ENCODE measurements around the gene IFIT2.

The IFIT2 gene

GRCh38 chr10:89357096-89357495, 55.2 kb downstream of the IFIT2 start:
- no peak overlapping the region for H3K4me3 ChIP-seq (ENCODE audit: low read length)
- no peak for TF ChIP-seq CTCF (conservative IDR thresholded peaks at IDR 0.05; ENCODE audit: low read length)
- DNase-seq (ENCODE audit: low read depth): no peak

- no peak for DNase-seq (ENCODE audit: low read depth)
- TF ChIP-seq CTCF (conservative IDR thresholded peaks at IDR 0.05; ENCODE audit: low read length): no peak
- no peak overlapping the region for H3K4me3 ChIP-seq (ENCODE audit: low read length)
These were observed 56.1 kb downstream of the IFIT2 start for GRCh38 chr10:89357975-89358374.
